Endothelial cell of umbilical vein (primary cell): ENCODE results near the gene ADCY5. TPM values are rescaled to one million over a fixed set of nuclear protein-coding genes. Genes with fewer than 3 reads are reported as not detected.

Experiments used
- BruUV-seq: library from RNA; stranded (reverse); fragments of 400-500 nt; replicated peaks from 2 replicates; lab custom pipeline; 2021; lab: Mats Ljungman, UMichigan
- CTCF ChIA-PET: fragments of 300-600, 350-600 bp; sonication (Branson Sonifier 250); formaldehyde crosslinking; loops from one replicate; lab custom pipeline; 2021; ENCODE audit warnings: antibody characterized with exemption, inconsistent platforms; lab: Charles Lee
- POLR2A ChIA-PET: fragments of 300-600, 350-600 bp; sonication (Branson Sonifier 250); formaldehyde crosslinking; loops from one replicate; lab custom pipeline; 2021; ENCODE audit warnings: antibody characterized with exemption, inconsistent platforms; lab: Charles Lee
- DNase-seq: peaks from one replicate; pipeline ENCODE4 v3.0.0-alpha.2; 2011; ENCODE audit warnings: low read depth, low spot score
- FAIRE-seq: peaks from 2 replicates; lab custom pipeline; 2011; peaks lifted over from hg19 to GRCh38; lab: Jason Lieb, UNC
- H2AFZ ChIP-seq: 2 replicates; pipeline ENCODE4 v1.6.0; 2012; ENCODE audit warnings: low read depth, low read length, control low read depth, inconsistent platforms
- H3K27ac ChIP-seq: 2 replicates; pipeline ENCODE4 v1.5.1; 2011; ENCODE audit warnings: low read depth, mild to moderate bottlenecking, control low read depth, low read length, moderate library complexity; ENCODE audit not compliant: insufficient read depth
- H3K27me3 ChIP-seq, 2 experiments: 2 replicates each; pipeline versions ENCODE4 v1.6.0 to v1.6.1; 2011; ENCODE audit warnings: low read length in 2 of 2, mixed read lengths in 1 of 2; ENCODE audit not compliant: control insufficient read depth in 2 of 2, insufficient read depth in 2 of 2
- H3K36me3 ChIP-seq, 2 experiments: 2 replicates in 1 of 2; 3 replicates in 1 of 2; pipeline ENCODE4 v1.5.1; 2011; ENCODE audit warnings: low read length in 2 of 2, mild to moderate bottlenecking in 1 of 2, moderate library complexity in 1 of 2; ENCODE audit not compliant: control insufficient read depth in 2 of 2, insufficient read depth in 2 of 2; ENCODE audit errors: extremely low read depth in 1 of 2
- H3K4me1 ChIP-seq: 3 replicates; pipeline ENCODE4 v1.5.1; 2011; ENCODE audit warnings: mild to moderate bottlenecking, low read length; ENCODE audit not compliant: control insufficient read depth, insufficient read depth; ENCODE audit errors: extremely low read depth
- H3K4me2 ChIP-seq: 2 replicates; pipeline ENCODE4 v1.6.1; 2011; ENCODE audit warnings: low read length, control low read depth, mixed read lengths; ENCODE audit not compliant: insufficient read depth
- H3K4me3 ChIP-seq, 3 experiments: fragments of 200-600 bp in 1 of 3; sonication (generic), shearing (Covaris generic) in 1 of 3; replicated peaks in 1 of 3; 2 replicates each; pipeline ENCODE4 v1.5.1; 2011 to 2016; ENCODE audit warnings: control low read depth in 3 of 3, low read length in 3 of 3, mild to moderate bottlenecking in 2 of 3, inconsistent platforms in 1 of 3, low read depth in 1 of 3, moderate library complexity in 1 of 3; ENCODE audit not compliant: insufficient read depth in 1 of 3
- H3K79me2 ChIP-seq: 2 replicates; pipeline ENCODE4 v1.6.0; 2012; ENCODE audit warnings: low read length, inconsistent platforms; ENCODE audit not compliant: control insufficient read depth, insufficient read depth
- H3K9ac ChIP-seq: replicated peaks from 2 replicates; pipeline ENCODE3; 2011; ENCODE audit warnings: low read length, control low read depth; ENCODE audit not compliant: insufficient read depth; ENCODE audit errors: extremely low read depth
- H3K9me1 ChIP-seq: replicated peaks from 3 replicates; pipeline ENCODE4 v1.6.0; 2011; ENCODE audit warnings: mild to moderate bottlenecking, low read length; ENCODE audit not compliant: control insufficient read depth, insufficient read depth; ENCODE audit errors: extremely low read depth
- H3K9me3 ChIP-seq: replicated peaks from 2 replicates; pipeline ENCODE4 v1.5.1; 2012; ENCODE audit warnings: low read length, inconsistent platforms; ENCODE audit not compliant: control insufficient read depth, insufficient read depth
- H4K20me1 ChIP-seq: replicated peaks from 2 replicates; pipeline ENCODE3; 2011; ENCODE audit warnings: mild to moderate bottlenecking, low read length; ENCODE audit not compliant: control insufficient read depth, insufficient read depth; ENCODE audit errors: extremely low read depth
- CTCF ChIP-seq, 2 donors: IDR thresholded peaks; 1 replicate in 1 of 2; 2 replicates in 1 of 2; pipeline ENCODE4 v1.5.1; 2011; ENCODE audit warnings: low read length in 2 of 2, mild to moderate bottlenecking in 2 of 2, moderate library complexity in 2 of 2, control low read depth in 1 of 2, inconsistent platforms in 1 of 2, low read depth in 1 of 2; ENCODE audit not compliant: insufficient read depth in 1 of 2; ENCODE audit errors: extremely low read depth in 1 of 2
- EZH2 ChIP-seq: IDR thresholded peaks from 2 replicates; pipeline ENCODE4 v1.6.1; 2012; ENCODE audit warnings: borderline replicate concordance, low read depth, mild to moderate bottlenecking, moderate library complexity, low read length, inconsistent platforms; ENCODE audit not compliant: severe bottlenecking
- FOS ChIP-seq: IDR thresholded peaks from 2 replicates; pipeline ENCODE4 v1.6.1; 2011; ENCODE audit warnings: mild to moderate bottlenecking, low read length, moderate library complexity, borderline replicate concordance; ENCODE audit not compliant: insufficient read depth
- GATA2 ChIP-seq: IDR thresholded peaks from 2 replicates; pipeline ENCODE4 v1.7.0; 2011; ENCODE audit warnings: low read depth, mild to moderate bottlenecking, moderate library complexity, mixed read lengths, low read length; ENCODE audit not compliant: insufficient read length, insufficient read depth
- JUN ChIP-seq: IDR thresholded peaks from 2 replicates; pipeline ENCODE4 v1.6.1; 2011; ENCODE audit warnings: borderline replicate concordance, low read depth; ENCODE audit not compliant: insufficient read length, insufficient read depth
- MAX ChIP-seq: IDR thresholded peaks from 2 replicates; pipeline ENCODE4 v1.6.1; 2011; ENCODE audit not compliant: insufficient read depth, insufficient read length
- MYC ChIP-seq: IDR thresholded peaks from one replicate; pipeline ENCODE4 v1.6.1; 2011; ENCODE audit warnings: mild to moderate bottlenecking, low read depth, low read length
- POLR2A ChIP-seq: IDR thresholded peaks from 2 replicates; pipeline ENCODE4 v1.6.1; 2012; ENCODE audit warnings: low read depth, mild to moderate bottlenecking, control low read depth, low read length
- POLR2AphosphoS5 ChIP-seq: IDR thresholded peaks from 2 replicates; pipeline ENCODE4 v1.6.1; 2012; ENCODE audit warnings: low read depth, mild to moderate bottlenecking, control low read depth, low read length, moderate library complexity; ENCODE audit not compliant: insufficient read depth
- dilution Hi-C: fragments of 300-500 bp; cut with MboI; formaldehyde crosslinking; loops from one replicate; pipeline ENCODE4 v1.15.0; 2019; ENCODE audit warnings: low sequenced_read_pairs; ENCODE audit not compliant: extremely low pct_ligation_motif_present
- intact Hi-C: fragments of 100-400 bp; cut with micrococcal nuclease; formaldehyde crosslinking; loops from one replicate; pipeline ENCODE4 v1.10.0; 2022
- polyA plus RNA-seq, 4 experiments: library from polyadenylated mRNA; depleted of rRNA in 3 of 4; stranded (reverse) in 3 of 4; unstranded in 1 of 4; fragments of >200 nt; gene quantifications; 2 replicates each; pipeline versions ENCODE4 v1.2.1 to v1.2.3, GENCODE V29; 2011 to 2012; ENCODE audit warnings: missing spikeins in 1 of 4
- total RNA-seq: library from RNA; stranded (reverse); gene quantifications from 2 replicates; pipeline ENCODE4 v1.2.3, GENCODE V29; 2021

The ADCY5 gene
- total and polyA plus RNA-seq, 2 donors (not counting 3 experiments of a cell fraction or from before 2014, with no cell fraction given), result 0.01 TPM; not detected in 1

GRCh38 chr3:123457841-123458240 lies 9.0 kb upstream of the ADCY5 start:
- Histone ChIP-seq H3K27ac (no peak overlapping the region), H3K4me2 (no peak overlapping the region), H3K79me2 (no peaks in the 10 kb centered on the region), H3K36me3 (no peaks in the 10 kb centered on the region), H3K9ac (no peak overlapping the region), H3K9me1 (no peaks in the 10 kb centered on the region), H3K27me3 (peaks cover 10 to 12% of the 10 kb centered on the region in 2 experiments), H3K4me3 (no peak overlapping the region), H4K20me1 (no peaks in the 10 kb centered on the region), H3K4me1 (no peaks in the 10 kb centered on the region), H2AFZ (no peak overlapping the region), H3K9me3 (no peaks in the 10 kb centered on the region)
- intact Hi-C loops (no loop called here), dilution Hi-C loops (no loop called here)
- DNase-seq, result no peak
- no peak for TF ChIP-seq POLR2AphosphoS5
- no peak for TF ChIP-seq MAX
- TF ChIP-seq JUN, result no peak
- no peak for TF ChIP-seq CTCF (IDR thresholded peaks at IDR 0.05; ENCODE audit: extremely low read depth in 1 of 2, insufficient read depth in 1 of 2, low read depth in 1 of 2, low read length in 2 of 2)
- no peak for TF ChIP-seq GATA2
- TF ChIP-seq MYC, result no peak
- TF ChIP-seq FOS, result no peak
- TF ChIP-seq POLR2A, result no peak
- TF ChIP-seq EZH2, result no peak
- CTCF ChIA-PET, result interaction anchor here (1.7 kb wide), 2 partner anchors 12 to 31 kb away, joined by 3 to 6 read pairs; no protein-coding TSS in a partner anchor
- POLR2A ChIA-PET, result no interaction called here
- no TSS peak for BruUV-seq
- FAIRE-seq, result no peak
